Trophoblast cell (in vitro differentiated cells and primary cell): ENCODE measurements around the gene PRR5.

Experiments used
- DNase-seq, 2 donors: peaks; one replicate each; pipeline ENCODE4 v3.0.0-alpha.2; 2016
- H2AFZ ChIP-seq: 2 replicates; pipeline ENCODE4 v1.6.1; 2013; ENCODE audit warnings: low read length, moderate library complexity, mild to moderate bottlenecking; ENCODE audit not compliant: insufficient read depth, poor library complexity
- H2AK5ac ChIP-seq: 2 replicates; pipeline ENCODE4 v1.6.1; 2013; ENCODE audit warnings: mild to moderate bottlenecking, low read length
- H2BK120ac ChIP-seq: 2 replicates; pipeline ENCODE4 v1.6.1; 2013; ENCODE audit warnings: low read length, mild to moderate bottlenecking, moderate library complexity; ENCODE audit not compliant: insufficient read depth, poor library complexity
- H2BK12ac ChIP-seq: 2 replicates; pipeline ENCODE4 v1.6.1; 2013; ENCODE audit warnings: mild to moderate bottlenecking, low read length, moderate library complexity
- H2BK5ac ChIP-seq: 2 replicates; pipeline ENCODE4 v1.6.1; 2013; ENCODE audit warnings: low read length, low read depth, moderate library complexity, mild to moderate bottlenecking; ENCODE audit not compliant: poor library complexity
- H3K14ac ChIP-seq: 2 replicates; pipeline ENCODE4 v1.6.1; 2013; ENCODE audit warnings: mild to moderate bottlenecking, low read length
- H3K18ac ChIP-seq: 2 replicates; pipeline ENCODE4 v1.6.1; 2013; ENCODE audit warnings: mild to moderate bottlenecking, low read length
- H3K23ac ChIP-seq: 2 replicates; pipeline ENCODE4 v1.6.1; 2013; ENCODE audit warnings: low read length
- H3K27ac ChIP-seq: 2 replicates; pipeline ENCODE4 v1.5.1; 2013; ENCODE audit warnings: low read depth, mild to moderate bottlenecking, inconsistent platforms, low read length, moderate library complexity
- H3K27me3 ChIP-seq: 2 replicates; pipeline ENCODE4 v1.6.1; 2013; ENCODE audit warnings: inconsistent platforms, mild to moderate bottlenecking, low read length, moderate library complexity; ENCODE audit not compliant: insufficient read depth
- H3K36me3 ChIP-seq, 2 experiments: 1 replicate in 1 of 2; 2 replicates in 1 of 2; pipeline ENCODE4 v1.6.1; 2013; ENCODE audit warnings: low read length in 2 of 2, mild to moderate bottlenecking in 2 of 2, moderate library complexity in 1 of 2; ENCODE audit not compliant: insufficient read depth in 2 of 2, control insufficient read depth in 1 of 2
- H3K4ac ChIP-seq: 2 replicates; pipeline ENCODE4 v1.6.1; 2013; ENCODE audit warnings: low read depth, mild to moderate bottlenecking, low read length, moderate library complexity
- H3K4me1 ChIP-seq, 2 experiments: 1 replicate in 1 of 2; 2 replicates in 1 of 2; pipeline ENCODE4 v1.6.1; 2013; ENCODE audit warnings: low read length in 2 of 2, mild to moderate bottlenecking in 2 of 2, moderate library complexity in 1 of 2; ENCODE audit not compliant: insufficient read depth in 2 of 2, control insufficient read depth in 1 of 2
- H3K4me2 ChIP-seq: 2 replicates; pipeline ENCODE4 v1.6.1; 2013; ENCODE audit warnings: inconsistent platforms, mild to moderate bottlenecking, low read length, moderate library complexity
- H3K4me3 ChIP-seq: 2 replicates; pipeline ENCODE4 v1.5.1; 2013; ENCODE audit warnings: mild to moderate bottlenecking, low read depth, low read length, inconsistent platforms
- H3K79me1 ChIP-seq: one replicate; pipeline ENCODE4 v1.6.1; 2013; ENCODE audit warnings: low read length
- H3K79me2 ChIP-seq: 2 replicates; pipeline ENCODE4 v1.6.1; 2013; ENCODE audit warnings: low read length, mild to moderate bottlenecking; ENCODE audit not compliant: control insufficient read depth, insufficient read depth, poor library complexity
- H3K9ac ChIP-seq: 2 replicates; pipeline ENCODE4 v1.6.1; 2013; ENCODE audit warnings: mild to moderate bottlenecking, low read length
- H3K9me3 ChIP-seq: 2 replicates; pipeline ENCODE4 v1.6.1; 2013; ENCODE audit warnings: low read depth, mild to moderate bottlenecking, control low read depth, inconsistent platforms, low read length; ENCODE audit not compliant: insufficient read depth
- H4K12ac ChIP-seq: 2 replicates; pipeline ENCODE4 v1.6.1; 2013; ENCODE audit warnings: low read depth, mild to moderate bottlenecking, low read length, moderate library complexity
- H4K8ac ChIP-seq: 2 replicates; pipeline ENCODE4 v1.6.1; 2013; ENCODE audit warnings: low read depth, mild to moderate bottlenecking, low read length, moderate library complexity
- H4K91ac ChIP-seq: one replicate; pipeline ENCODE4 v1.6.1; 2013; ENCODE audit warnings: low read depth, mild to moderate bottlenecking, low read length, moderate library complexity
- WGBS: extraction: QIAGEN DNeasy Blood & Tissue Kit; methylation state at CpG from one replicate; pipeline ENCODE4 v1.1.7; 2013; ENCODE audit warnings: missing lambda C conversion rate; ENCODE audit not compliant: insufficient read length, insufficient coverage; ENCODE audit errors: extremely low coverage; 5-methylcytosine and 5-hydroxymethylcytosine counted together

The PRR5 gene

DNA sequence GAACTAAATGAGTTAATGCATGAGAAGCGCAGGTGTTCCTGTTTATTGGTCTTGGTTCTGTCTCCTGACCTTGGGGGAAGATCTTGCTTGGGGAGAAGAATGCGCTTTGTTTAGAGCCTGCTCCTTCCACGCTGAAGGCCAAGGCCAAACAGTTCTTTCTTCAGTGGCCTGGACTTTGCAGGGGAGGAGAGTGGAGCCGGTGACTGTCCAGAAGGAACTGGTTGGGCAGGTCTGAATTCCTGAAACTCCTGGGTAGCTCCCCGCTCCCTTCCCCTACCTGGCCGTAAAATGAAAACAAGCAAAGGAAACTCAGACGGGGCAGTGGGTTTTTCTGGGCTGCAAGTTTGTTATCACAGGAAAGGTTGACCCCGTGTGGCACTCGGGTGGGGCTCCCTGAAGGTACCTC lies 54.0 kb downstream of the PRR5 start:
- peaks cover 24% of the 10 kb centered on the region for H3K79me2 ChIP-seq
- peak overlapping the region; percentile 41 for H3K4ac ChIP-seq
- DNase-seq: peak; percentile 78 to 88
- WGBS: no CpG with 5 or more reads among the region's 9 CpGs
- no peak overlapping the region for H4K12ac ChIP-seq
- peak overlapping the region; percentile 81 for H3K18ac ChIP-seq
- peak overlapping the region; percentile 73 for H3K4me2 ChIP-seq
- no peak overlapping the region for H3K4me3 ChIP-seq
- no peak overlapping the region for H3K9ac ChIP-seq
- peaks cover 52% of the 10 kb centered on the region in 2 experiments for H3K4me1 ChIP-seq
- H3K36me3 ChIP-seq: peaks cover 2 to 3% of the 10 kb centered on the region in 2 experiments
- peaks cover 2% of the 10 kb centered on the region for H3K9me3 ChIP-seq
- H2BK120ac ChIP-seq: peak overlapping the region; percentile 81
- H2AFZ ChIP-seq: no peak overlapping the region
- peaks cover 37% of the 10 kb centered on the region for H3K79me1 ChIP-seq
- peak overlapping the region; percentile 46 for H4K8ac ChIP-seq
- H3K23ac ChIP-seq: no peak overlapping the region
- peak overlapping the region; percentile 87 for H2BK5ac ChIP-seq
- H2BK12ac ChIP-seq: peak overlapping the region; percentile 78
- peak overlapping the region; percentile 84 for H3K27ac ChIP-seq
- peak overlapping the region; percentile 67 for H2AK5ac ChIP-seq
- no peaks in the 10 kb centered on the region for H3K27me3 ChIP-seq
- peak overlapping the region; percentile 81 for H4K91ac ChIP-seq
- peak overlapping the region; percentile 80 for H3K14ac ChIP-seq

DNA sequence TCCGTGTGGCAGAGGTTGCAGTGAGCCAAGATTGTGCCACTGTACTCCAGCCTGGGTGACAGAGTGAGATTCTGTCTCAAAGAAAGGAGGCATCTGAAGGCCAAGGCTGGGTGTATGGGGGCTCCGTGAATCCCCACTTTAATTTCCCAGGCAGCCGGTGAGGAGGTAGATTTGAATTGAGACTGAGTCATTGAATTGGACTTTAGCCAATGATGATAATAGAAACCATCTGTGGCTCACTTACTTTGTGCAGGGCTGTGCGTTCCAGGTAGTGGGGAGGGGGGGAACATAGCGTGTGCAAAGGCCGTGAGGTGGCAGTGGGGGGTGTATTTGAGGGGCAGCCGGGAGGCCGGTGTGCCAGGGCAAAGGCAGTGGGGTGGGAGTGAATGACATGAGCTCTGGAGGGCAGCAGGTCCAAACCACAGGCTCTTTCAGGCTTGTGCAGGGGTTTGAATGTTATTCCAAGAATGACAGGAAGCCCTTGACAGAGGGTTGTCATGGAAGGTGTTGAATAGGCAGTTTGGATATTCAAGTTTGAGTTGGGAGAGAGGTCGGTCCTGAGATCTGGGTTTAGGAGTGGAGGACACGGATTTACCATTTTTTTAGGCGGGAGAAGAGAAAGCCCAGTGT lies 56.5 kb downstream of the PRR5 start:
- Histone ChIP-seq H4K12ac (no peak overlapping the region), H3K79me1 (peaks cover 30% of the 10 kb centered on the region)
- no CpG with 5 or more reads among the region's 11 CpGs for WGBS

DNA sequence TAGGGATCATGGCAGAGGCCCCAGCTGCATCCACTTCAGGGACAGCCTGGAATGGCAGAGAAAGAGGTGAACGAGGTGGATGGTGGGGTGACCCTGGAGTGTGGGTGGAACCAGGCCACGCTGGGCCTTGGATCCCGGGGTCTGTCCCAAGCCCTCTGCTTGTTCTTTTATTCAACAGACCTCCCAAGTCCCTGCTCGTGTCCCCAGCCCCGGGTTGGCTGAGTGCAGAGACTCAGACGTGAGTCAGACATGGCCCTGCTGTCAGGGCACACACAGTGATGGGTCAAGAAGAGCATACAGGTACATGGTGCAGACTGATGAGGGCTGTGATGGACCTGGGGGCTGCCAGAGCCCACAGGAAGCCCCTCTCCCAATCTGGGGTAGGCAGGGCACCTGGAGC lies 57.0 kb downstream of the PRR5 start:
- peak; percentile 41 to 42 for DNase-seq
- WGBS: no CpG with 5 or more reads among the region's 6 CpGs

More for the DNA sequence above, 56.5 kb downstream of the PRR5 start:
- peak overlapping the region; percentile 73 for H2AK5ac ChIP-seq
- H3K4me3 ChIP-seq: no peak overlapping the region
- H3K27me3 ChIP-seq: no peaks in the 10 kb centered on the region
- peaks cover 16% of the 10 kb centered on the region for H3K79me2 ChIP-seq
- H2BK120ac ChIP-seq: peak overlapping the region; percentile 79
- H2BK5ac ChIP-seq: peak overlapping the region; percentile 73
- no peak overlapping the region for H3K4me2 ChIP-seq
- no peak overlapping the region for H3K23ac ChIP-seq
- no peak for DNase-seq
- H3K14ac ChIP-seq: peak overlapping the region; percentile 77
- peak overlapping the region; percentile 84 for H3K18ac ChIP-seq
- peaks cover 50% of the 10 kb centered on the region in 2 experiments for H3K4me1 ChIP-seq
- H4K91ac ChIP-seq: peak overlapping the region; percentile 80
- no peak overlapping the region for H2AFZ ChIP-seq
- H3K9me3 ChIP-seq: peaks cover 2% of the 10 kb centered on the region
- H3K36me3 ChIP-seq: peaks cover 2 to 4% of the 10 kb centered on the region in 2 experiments
- H3K27ac ChIP-seq: peak overlapping the region; percentile 47
- H2BK12ac ChIP-seq: peak overlapping the region; percentile 93
- H3K4ac ChIP-seq: peak overlapping the region; percentile 16
- no peak overlapping the region for H3K9ac ChIP-seq
- H4K8ac ChIP-seq: peak overlapping the region; percentile 10

DNA sequence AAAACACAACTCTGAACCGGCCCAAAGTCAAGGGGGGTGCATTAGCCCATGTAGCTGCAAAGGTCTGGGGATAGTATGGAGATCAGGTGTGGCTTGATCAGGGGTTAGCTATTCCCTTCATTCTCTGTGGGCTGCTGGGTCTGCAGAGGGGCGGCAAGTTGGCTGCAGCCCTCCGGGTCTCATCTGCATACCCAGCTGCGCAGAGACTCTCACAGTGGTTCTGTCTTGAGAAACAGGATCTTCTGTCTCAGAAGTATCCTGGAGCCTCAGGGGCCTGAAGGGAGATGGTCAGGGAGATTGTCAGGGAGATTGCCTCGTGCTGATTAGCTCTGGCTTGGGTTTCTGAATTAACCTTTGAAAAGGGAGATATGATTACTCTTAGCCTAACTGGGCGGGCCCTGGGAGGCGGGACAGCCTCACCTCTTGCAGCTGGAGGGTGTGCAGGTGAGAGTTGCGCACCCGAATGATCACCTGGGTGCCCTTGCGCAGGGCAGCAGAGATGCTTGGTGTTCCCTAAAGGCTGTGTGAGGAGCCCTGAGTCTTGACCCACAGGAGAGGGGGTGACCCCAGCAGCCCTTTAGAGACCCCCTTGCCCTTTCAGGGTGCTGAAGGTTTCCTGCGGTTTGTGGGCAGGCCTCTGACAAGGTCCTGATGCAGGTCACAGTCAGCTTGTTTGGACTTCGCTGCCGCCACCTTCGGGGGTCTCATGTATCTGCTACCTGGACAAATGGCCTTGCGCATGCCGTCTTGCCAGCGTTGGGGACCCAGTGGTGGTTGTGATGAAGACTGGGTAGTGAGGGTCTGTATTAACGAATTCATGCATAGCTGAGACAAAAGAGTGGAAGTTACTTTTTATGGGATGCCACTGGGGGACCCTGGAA lies 57.7 kb downstream of the PRR5 start:
- H3K79me1 ChIP-seq: peaks cover 23% of the 10 kb centered on the region
- no peak overlapping the region for H4K8ac ChIP-seq
- H4K12ac ChIP-seq: no peak overlapping the region
- peak overlapping the region; percentile 23 for H3K4ac ChIP-seq
- H3K9me3 ChIP-seq: peaks cover 2% of the 10 kb centered on the region
- H3K23ac ChIP-seq: no peak overlapping the region
- H3K27me3 ChIP-seq: no peaks in the 10 kb centered on the region
- peak overlapping the region; percentile 79 for H2BK120ac ChIP-seq
- peak overlapping the region; percentile 84 for H3K18ac ChIP-seq
- peak overlapping the region; percentile 15 for H3K4me2 ChIP-seq
- H2AK5ac ChIP-seq: no peak overlapping the region
- H3K9ac ChIP-seq: no peak overlapping the region
- H2AFZ ChIP-seq: no peak overlapping the region
- peak overlapping the region; percentile 47 for H3K27ac ChIP-seq
- no peak overlapping the region for H4K91ac ChIP-seq
- WGBS: no CpG with 5 or more reads among the region's 18 CpGs
- H3K36me3 ChIP-seq: peaks cover 5% of the 10 kb centered on the region in 2 experiments
- peaks cover 10% of the 10 kb centered on the region for H3K79me2 ChIP-seq
- peaks cover 44 to 45% of the 10 kb centered on the region in 2 experiments for H3K4me1 ChIP-seq
- H2BK5ac ChIP-seq: peak overlapping the region; percentile 35
- H3K4me3 ChIP-seq: no peak overlapping the region
- H2BK12ac ChIP-seq: no peak overlapping the region
- DNase-seq: peak; percentile 93 to 95
- no peak overlapping the region for H3K14ac ChIP-seq

More for the DNA sequence above, 57.0 kb downstream of the PRR5 start:
- Histone ChIP-seq H3K9me3 (peaks cover 2% of the 10 kb centered on the region), H3K27me3 (no peaks in the 10 kb centered on the region), H3K79me2 (peaks cover 12% of the 10 kb centered on the region), H2AFZ (no peak overlapping the region), H3K4me2 (no peak overlapping the region), H3K18ac (peak overlapping the region; percentile 84), H2BK12ac (peak overlapping the region; percentile 93), H3K27ac (peak overlapping the region; percentile 47), H2BK120ac (peak overlapping the region; percentile 79), H3K79me1 (peaks cover 24% of the 10 kb centered on the region), H3K4ac (peak overlapping the region; percentile 16), H2AK5ac (peak overlapping the region; percentile 4), H3K9ac (peak overlapping the region; percentile 34), H2BK5ac (peak overlapping the region; percentile 73), H3K36me3 (peaks cover 2 to 4% of the 10 kb centered on the region in 2 experiments), H3K14ac (peak overlapping the region; percentile 77), H3K23ac (no peak overlapping the region), H4K8ac (peak overlapping the region; percentile 10), H4K12ac (no peak overlapping the region), H4K91ac (peak overlapping the region; percentile 80), H3K4me1 (peaks cover 44 to 45% of the 10 kb centered on the region in 2 experiments), H3K4me3 (no peak overlapping the region)
